Loucy (cell line): ENCODE results near the gene MARCOL.

Source experiments
- H2AFZ ChIP-seq: fragments of 200-600 bp; sonication (generic); 2 replicates; pipeline ENCODE4 v1.6.0; 2016; ENCODE audit warnings: antibody characterized with exemption, mild to moderate bottlenecking, low read length, moderate library complexity
- H3F3A ChIP-seq: fragments of 200-600 bp; 2 replicates; pipeline ENCODE4 v1.6.0; 2016; ENCODE audit warnings: antibody characterized with exemption, low read depth, mild to moderate bottlenecking
- H3K27me3 ChIP-seq: fragments of 200-600 bp; sonication (generic); 2 replicates; pipeline ENCODE4 v1.6.1; 2014; ENCODE audit warnings: low read length, mild to moderate bottlenecking; ENCODE audit not compliant: insufficient read depth, poor library complexity, severe bottlenecking
- H3K36me3 ChIP-seq: fragments of 200-600 bp; sonication (generic); 2 replicates; pipeline ENCODE4 v1.6.1; 2016; ENCODE audit warnings: low read length; ENCODE audit not compliant: insufficient read depth
- H3K4me1 ChIP-seq: fragments of 200-600 bp; sonication (generic); 2 replicates; pipeline ENCODE4 v1.5.1; 2014; ENCODE audit warnings: low read length, mild to moderate bottlenecking; ENCODE audit not compliant: insufficient read depth, poor library complexity, severe bottlenecking
- H3K4me2 ChIP-seq: fragments of 200-600 bp; sonication (generic); 2 replicates; pipeline ENCODE4 v1.6.0; 2014; ENCODE audit warnings: antibody characterized with exemption, low read length, low read depth, mild to moderate bottlenecking; ENCODE audit not compliant: poor library complexity, severe bottlenecking
- H3K4me3 ChIP-seq: fragments of 200-600 bp; sonication (generic); 2 replicates; pipeline ENCODE4 v1.5.1; 2014; ENCODE audit warnings: low read length, mild to moderate bottlenecking, mixed read lengths; ENCODE audit not compliant: poor library complexity, severe bottlenecking
- H3K79me2 ChIP-seq: fragments of 200-600 bp; sonication (generic); 2 replicates; pipeline ENCODE4 v1.6.1; 2014; ENCODE audit warnings: low read length; ENCODE audit not compliant: insufficient read depth
- H3K9ac ChIP-seq: fragments of 200-600 bp; sonication (generic); 2 replicates; pipeline ENCODE4 v1.6.0; 2014; ENCODE audit warnings: mild to moderate bottlenecking, low read depth, low read length, moderate library complexity; ENCODE audit not compliant: poor library complexity, severe bottlenecking
- H3K9me2 ChIP-seq: fragments of 200-600 bp; sonication (generic); replicated peaks from 2 replicates; pipeline ENCODE4 v1.6.1; 2016; ENCODE audit warnings: low read depth, low read length, mixed read lengths
- H3K9me3 ChIP-seq: fragments of 200-600 bp; sonication (generic); 2 replicates; pipeline ENCODE4 v1.6.1; 2014; ENCODE audit warnings: mild to moderate bottlenecking, antibody characterized with exemption, low read length, low read depth; ENCODE audit not compliant: insufficient read depth
- H4K20me1 ChIP-seq: fragments of 200-600 bp; sonication (generic); 2 replicates; pipeline ENCODE4 v1.6.0; 2014; ENCODE audit warnings: antibody characterized with exemption, low read length, mild to moderate bottlenecking; ENCODE audit not compliant: insufficient read depth, poor library complexity, severe bottlenecking
- CTCF ChIP-seq: fragments of 200-600 bp; sonication (generic); conservative IDR thresholded peaks from 2 replicates; pipeline ENCODE4 v1.5.1; 2014; ENCODE audit warnings: mild to moderate bottlenecking, antibody characterized with exemption, low read length
- EZH2phosphoT487 ChIP-seq: fragments of 200-600 bp; IDR thresholded peaks from 2 replicates; pipeline ENCODE4 v1.6.1; 2018; ENCODE audit warnings: antibody characterized with exemption, mild to moderate bottlenecking, moderate library complexity, borderline replicate concordance

Gene MARCOL

GRCh38 chr5:148237785-148238417 is 424 bp upstream of the MARCOL start:
- Histone ChIP-seq H3K4me2 (no peak overlapping the region), H3K9me3 (no peaks in the 10 kb centered on the region), H3K9ac (no peak overlapping the region), H3K4me3 (no peak overlapping the region), H2AFZ (no peak overlapping the region), H3K27me3 (no peaks in the 10 kb centered on the region), H4K20me1 (no peaks in the 10 kb centered on the region), H3K4me1 (no peaks in the 10 kb centered on the region), H3K36me3 (no peaks in the 10 kb centered on the region), H3K9me2 (no peaks in the 10 kb centered on the region), H3K79me2 (no peaks in the 10 kb centered on the region), H3F3A (no peaks in the 10 kb centered on the region)
- TF ChIP-seq CTCF (no peak), EZH2phosphoT487 (no peak)

- H3K4me2 ChIP-seq: no peak overlapping the region
- no peaks in the 10 kb centered on the region for H3K9me2 ChIP-seq
- H2AFZ ChIP-seq: no peak overlapping the region
- H4K20me1 ChIP-seq: no peaks in the 10 kb centered on the region
- no peaks in the 10 kb centered on the region for H3K36me3 ChIP-seq
- no peak overlapping the region for H3K9ac ChIP-seq
- H3K4me3 ChIP-seq: no peak overlapping the region
- H3K79me2 ChIP-seq: no peaks in the 10 kb centered on the region
- H3K4me1 ChIP-seq: no peaks in the 10 kb centered on the region
- H3K9me3 ChIP-seq: no peaks in the 10 kb centered on the region
- H3K27me3 ChIP-seq: no peaks in the 10 kb centered on the region
- no peak for TF ChIP-seq EZH2phosphoT487
- no peak for TF ChIP-seq CTCF
- no peaks in the 10 kb centered on the region for H3F3A ChIP-seq
Measured at GRCh38 chr5:148248894-148249293, 10.6 kb downstream of the MARCOL start.

DNA sequence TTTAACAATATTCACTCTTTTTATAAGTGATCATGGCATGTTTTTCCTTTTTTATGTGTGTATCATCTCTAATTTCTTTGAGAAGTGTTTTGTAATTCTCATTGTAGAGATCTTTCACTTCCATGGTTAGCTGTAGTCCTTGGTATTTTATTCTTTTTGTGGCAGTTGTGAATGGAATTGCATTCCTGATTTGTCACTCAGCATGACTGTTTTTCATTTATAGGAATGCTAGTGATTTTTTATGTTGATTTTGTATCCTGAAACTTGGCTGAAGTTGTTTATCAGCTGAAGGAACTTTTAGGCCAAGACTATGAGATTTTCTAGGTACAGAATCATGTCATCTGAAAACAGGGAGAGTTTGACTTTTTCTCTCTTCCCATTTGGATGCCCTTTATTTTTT is 17.1 kb downstream of the MARCOL start:
- Histone ChIP-seq H3K9me2 (no peaks in the 10 kb centered on the region), H4K20me1 (no peaks in the 10 kb centered on the region), H2AFZ (no peak overlapping the region), H3K4me3 (no peak overlapping the region), H3K9me3 (0 out of 2 replicates have a peak, but pooled peaks cover 4% of the 10 kb centered on the region), H3K79me2 (no peaks in the 10 kb centered on the region), H3K9ac (no peak overlapping the region), H3K27me3 (no peaks in the 10 kb centered on the region), H3K4me1 (no peaks in the 10 kb centered on the region), H3K36me3 (no peaks in the 10 kb centered on the region), H3F3A (no peaks in the 10 kb centered on the region), H3K4me2 (no peak overlapping the region)
- TF ChIP-seq CTCF (no peak), EZH2phosphoT487 (no peak)
